Measurements from ENCODE around the gene SH3TC2. TPM values are rescaled to one million over a fixed set of nuclear protein-coding genes. Genes with fewer than 3 reads are reported as not detected.

SH3TC2 gene
- total RNA-seq, 2 donors from 2014 or later: 0.27 to 0.75 TPM

GRCh38 chr5:148974642-148975327, 88.1 kb downstream of the SH3TC2 start:
- no peak overlapping the region for H3K9ac ChIP-seq (ENCODE audit: extremely low read depth, low read length, poor library complexity, severe bottlenecking)
- TF ChIP-seq, protein P1, sequence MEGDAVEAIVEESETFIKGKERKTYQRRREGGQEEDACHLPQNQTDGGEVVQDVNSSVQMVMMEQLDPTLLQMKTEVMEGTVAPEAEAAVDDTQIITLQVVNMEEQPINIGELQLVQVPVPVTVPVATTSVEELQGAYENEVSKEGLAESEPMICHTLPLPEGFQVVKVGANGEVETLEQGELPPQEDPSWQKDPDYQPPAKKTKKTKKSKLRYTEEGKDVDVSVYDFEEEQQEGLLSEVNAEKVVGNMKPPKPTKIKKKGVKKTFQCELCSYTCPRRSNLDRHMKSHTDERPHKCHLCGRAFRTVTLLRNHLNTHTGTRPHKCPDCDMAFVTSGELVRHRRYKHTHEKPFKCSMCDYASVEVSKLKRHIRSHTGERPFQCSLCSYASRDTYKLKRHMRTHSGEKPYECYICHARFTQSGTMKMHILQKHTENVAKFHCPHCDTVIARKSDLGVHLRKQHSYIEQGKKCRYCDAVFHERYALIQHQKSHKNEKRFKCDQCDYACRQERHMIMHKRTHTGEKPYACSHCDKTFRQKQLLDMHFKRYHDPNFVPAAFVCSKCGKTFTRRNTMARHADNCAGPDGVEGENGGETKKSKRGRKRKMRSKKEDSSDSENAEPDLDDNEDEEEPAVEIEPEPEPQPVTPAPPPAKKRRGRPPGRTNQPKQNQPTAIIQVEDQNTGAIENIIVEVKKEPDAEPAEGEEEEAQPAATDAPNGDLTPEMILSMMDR (conservative IDR thresholded peaks at IDR 0.05): no peak
- H3K4me1 Mint-ChIP-seq: peaks cover 9% of the 10 kb centered on the region
- peaks cover 29% of the 10 kb centered on the region for H3K27me3 Mint-ChIP-seq (ENCODE audit: insufficient read depth)
- no peaks in the 10 kb centered on the region for H3K9me3 ChIP-seq (ENCODE audit: control insufficient read depth, low read length)
- H3K9me3 Mint-ChIP-seq: no peaks in the 10 kb centered on the region
- no peaks in the 10 kb centered on the region for H3K36me3 ChIP-seq (ENCODE audit: control insufficient read depth, insufficient read depth, low read length)
- H3K4me3 Mint-ChIP-seq: no peak overlapping the region
- H3K4me3 ChIP-seq (ENCODE audit: low read length): no peak overlapping the region
- H3K36me3 Mint-ChIP-seq (ENCODE audit: low read depth): no peaks in the 10 kb centered on the region
- H3K4me1 ChIP-seq (ENCODE audit: control insufficient read depth, insufficient read depth, low read length): peaks cover 3% of the 10 kb centered on the region
- DNase-seq: no peak
- peaks cover 14% of the 10 kb centered on the region for H3K27me3 ChIP-seq (ENCODE audit: control insufficient read depth, insufficient read depth, low read length, poor library complexity, severe bottlenecking)
- no peak overlapping the region for H3K27ac Mint-ChIP-seq
- WGBS, 2 experiments (ENCODE audit: insufficient coverage in 1 of 2, insufficient read length in 1 of 2): 86 to 89% methylated on average over 4 to 6 of the region's 6 CpGs
- no peak overlapping the region for H3K27ac ChIP-seq (ENCODE audit: low read depth, low read length)

DNA sequence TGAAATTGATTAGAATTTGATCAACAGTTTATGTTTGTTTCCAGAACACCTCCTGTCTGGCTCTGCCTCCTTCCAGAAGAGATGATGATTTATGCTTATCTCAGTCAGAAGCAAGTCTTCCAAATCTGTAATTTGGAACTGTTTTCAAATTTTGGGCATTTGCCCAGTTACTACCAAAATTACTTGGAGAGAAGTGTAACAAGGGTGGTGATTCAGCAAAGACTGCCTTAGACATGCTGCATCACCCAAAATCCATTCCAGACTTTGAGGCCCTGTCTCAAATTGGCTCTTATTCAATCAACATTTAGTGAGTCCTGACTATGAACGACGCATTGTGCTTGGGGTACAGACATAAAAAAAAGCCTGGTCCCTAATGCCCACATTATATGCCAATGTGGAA, 89.4 kb downstream of the SH3TC2 start:
- Histone ChIP-seq H3K9ac (ENCODE audit: extremely low read depth, low read length, poor library complexity, severe bottlenecking) (no peak overlapping the region), H3K27ac (ENCODE audit: low read depth, low read length) (no peak overlapping the region), H3K36me3 (ENCODE audit: control insufficient read depth, insufficient read depth, low read length) (no peaks in the 10 kb centered on the region), H3K4me1 (ENCODE audit: control insufficient read depth, insufficient read depth, low read length) (peaks cover 3% of the 10 kb centered on the region), H3K9me3 (ENCODE audit: control insufficient read depth, low read length) (no peaks in the 10 kb centered on the region), H3K4me3 (ENCODE audit: low read length) (no peak overlapping the region), H3K27me3 (ENCODE audit: control insufficient read depth, insufficient read depth, low read length, poor library complexity, severe bottlenecking) (peaks cover 14% of the 10 kb centered on the region)
- H3K27ac Mint-ChIP-seq: no peak overlapping the region
- peaks cover 8% of the 10 kb centered on the region for H3K4me1 Mint-ChIP-seq
- no peaks in the 10 kb centered on the region for H3K9me3 Mint-ChIP-seq
- no peak overlapping the region for H3K4me3 Mint-ChIP-seq
- TF ChIP-seq, protein P1 (conservative IDR thresholded peaks at IDR 0.05): no peak
- WGBS, 2 experiments (ENCODE audit: insufficient coverage in 1 of 2, insufficient read length in 1 of 2): 81 to 83% methylated on average over 2 of the region's 2 CpGs
- H3K36me3 Mint-ChIP-seq (ENCODE audit: low read depth): no peaks in the 10 kb centered on the region
- H3K27me3 Mint-ChIP-seq (ENCODE audit: insufficient read depth): peaks cover 28% of the 10 kb centered on the region
- DNase-seq: no peak

DNA sequence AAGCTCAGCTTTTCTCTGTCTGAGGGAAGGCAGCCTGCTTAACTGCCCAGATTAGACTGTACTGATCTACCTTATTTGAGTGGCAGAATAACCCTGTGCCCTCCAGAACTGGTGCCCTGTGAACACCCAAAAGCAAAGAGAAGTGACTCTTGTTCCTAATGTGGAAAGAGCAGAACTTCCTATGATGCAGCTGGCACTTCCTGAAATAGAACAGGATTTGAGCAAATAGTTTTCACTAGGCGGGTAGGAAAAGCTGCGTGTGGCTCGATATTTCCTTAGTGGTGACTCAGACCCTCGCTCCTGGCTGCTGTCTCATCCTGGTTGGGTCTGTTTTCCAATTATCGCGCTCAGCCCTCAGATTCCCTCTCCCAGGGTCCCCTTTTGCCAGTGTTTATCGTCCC, 89.9 kb downstream of the SH3TC2 start:
- Mint-ChIP-seq H3K4me1 (peaks cover 8% of the 10 kb centered on the region), H3K4me3 (no peak overlapping the region), H3K27me3 (ENCODE audit: insufficient read depth) (peaks cover 24% of the 10 kb centered on the region), H3K36me3 (ENCODE audit: low read depth) (no peaks in the 10 kb centered on the region), H3K27ac (no peak overlapping the region), H3K9me3 (no peaks in the 10 kb centered on the region)
- no peaks in the 10 kb centered on the region for H3K9me3 ChIP-seq (ENCODE audit: control insufficient read depth, low read length)
- no peak overlapping the region for H3K9ac ChIP-seq (ENCODE audit: extremely low read depth, low read length, poor library complexity, severe bottlenecking)
- peaks cover 16% of the 10 kb centered on the region for H3K27me3 ChIP-seq (ENCODE audit: control insufficient read depth, insufficient read depth, low read length, poor library complexity, severe bottlenecking)
- DNase-seq: no peak
- TF ChIP-seq, protein P1 (conservative IDR thresholded peaks at IDR 0.05): no peak
- H3K36me3 ChIP-seq (ENCODE audit: control insufficient read depth, insufficient read depth, low read length): no peaks in the 10 kb centered on the region
- H3K4me1 ChIP-seq (ENCODE audit: control insufficient read depth, insufficient read depth, low read length): peaks cover 3% of the 10 kb centered on the region
- H3K27ac ChIP-seq (ENCODE audit: low read depth, low read length): no peak overlapping the region
- 83 to 86% methylated on average over 4 to 7 of the region's 7 CpGs for WGBS, 2 experiments (ENCODE audit: insufficient coverage in 1 of 2, insufficient read length in 1 of 2)
- no peak overlapping the region for H3K4me3 ChIP-seq (ENCODE audit: low read length)

All from endodermal cell (in vitro differentiated cells).